ENCODE data around the gene SSBP4.

Gene SSBP4

DNA sequence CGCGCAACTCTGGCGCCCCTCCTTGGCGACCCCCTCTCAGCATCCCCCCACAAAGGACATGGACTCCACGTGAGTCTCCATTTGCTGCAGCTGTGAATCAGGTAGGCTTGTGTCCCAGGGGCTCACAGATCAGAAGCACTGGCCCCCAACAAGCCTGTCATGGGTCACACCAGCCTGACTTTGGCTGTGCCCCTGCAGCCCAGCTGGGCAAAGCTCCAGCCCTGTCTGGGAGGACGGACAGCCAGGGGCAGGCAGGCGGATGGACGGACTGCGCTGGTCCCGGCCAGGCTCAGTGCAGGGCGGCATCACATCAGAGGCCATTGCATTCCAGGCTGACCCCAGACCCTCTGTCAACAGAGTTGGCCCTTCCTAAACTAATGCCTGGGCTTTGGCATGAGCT lies 47.2 kb downstream of the SSBP4 start (continued):
- TF ChIP-seq, protein P1, sequence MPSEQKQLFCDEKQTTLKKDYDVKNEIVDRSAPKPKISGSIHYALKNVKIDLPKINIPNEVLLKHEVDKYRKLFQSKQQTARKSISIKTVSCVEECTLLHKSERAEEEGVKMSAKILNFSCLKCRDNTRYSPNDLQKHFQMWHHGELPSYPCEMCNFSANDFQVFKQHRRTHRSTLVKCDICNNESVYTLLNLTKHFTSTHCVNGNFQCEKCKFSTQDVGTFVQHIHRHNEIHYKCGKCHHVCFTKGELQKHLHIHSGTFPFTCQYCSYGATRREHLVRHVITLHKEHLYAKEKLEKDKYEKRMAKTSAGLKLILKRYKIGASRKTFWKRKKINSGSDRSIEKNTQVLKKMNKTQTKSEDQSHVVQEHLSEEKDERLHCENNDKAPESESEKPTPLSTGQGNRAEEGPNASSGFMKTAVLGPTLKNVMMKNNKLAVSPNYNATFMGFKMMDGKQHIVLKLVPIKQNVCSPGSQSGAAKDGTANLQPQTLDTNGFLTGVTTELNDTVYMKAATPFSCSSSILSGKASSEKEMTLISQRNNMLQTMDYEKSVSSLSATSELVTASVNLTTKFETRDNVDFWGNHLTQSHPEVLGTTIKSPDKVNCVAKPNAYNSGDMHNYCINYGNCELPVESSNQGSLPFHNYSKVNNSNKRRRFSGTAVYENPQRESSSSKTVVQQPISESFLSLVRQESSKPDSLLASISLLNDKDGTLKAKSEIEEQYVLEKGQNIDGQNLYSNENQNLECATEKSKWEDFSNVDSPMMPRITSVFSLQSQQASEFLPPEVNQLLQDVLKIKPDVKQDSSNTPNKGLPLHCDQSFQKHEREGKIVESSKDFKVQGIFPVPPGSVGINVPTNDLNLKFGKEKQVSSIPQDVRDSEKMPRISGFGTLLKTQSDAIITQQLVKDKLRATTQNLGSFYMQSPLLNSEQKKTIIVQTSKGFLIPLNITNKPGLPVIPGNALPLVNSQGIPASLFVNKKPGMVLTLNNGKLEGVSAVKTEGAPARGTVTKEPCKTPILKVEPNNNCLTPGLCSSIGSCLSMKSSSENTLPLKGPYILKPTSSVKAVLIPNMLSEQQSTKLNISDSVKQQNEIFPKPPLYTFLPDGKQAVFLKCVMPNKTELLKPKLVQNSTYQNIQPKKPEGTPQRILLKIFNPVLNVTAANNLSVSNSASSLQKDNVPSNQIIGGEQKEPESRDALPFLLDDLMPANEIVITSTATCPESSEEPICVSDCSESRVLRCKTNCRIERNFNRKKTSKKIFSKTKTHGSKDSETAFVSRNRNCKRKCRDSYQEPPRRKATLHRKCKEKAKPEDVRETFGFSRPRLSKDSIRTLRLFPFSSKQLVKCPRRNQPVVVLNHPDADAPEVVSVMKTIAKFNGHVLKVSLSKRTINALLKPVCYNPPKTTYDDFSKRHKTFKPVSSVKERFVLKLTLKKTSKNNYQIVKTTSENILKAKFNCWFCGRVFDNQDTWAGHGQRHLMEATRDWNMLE (tag by site-specific recombination; conservative IDR thresholded peaks at IDR 0.05; ENCODE audit: low read depth) = no peak
- no peak for TF ChIP-seq GLIS1 (tag by site-specific recombination; IDR thresholded peaks at IDR 0.05)
- no peak for TF ChIP-seq ZNF292 (tag by site-specific recombination; IDR thresholded peaks at IDR 0.05; ENCODE audit: borderline replicate concordance, low read depth)
- TF ChIP-seq, protein P2, sequence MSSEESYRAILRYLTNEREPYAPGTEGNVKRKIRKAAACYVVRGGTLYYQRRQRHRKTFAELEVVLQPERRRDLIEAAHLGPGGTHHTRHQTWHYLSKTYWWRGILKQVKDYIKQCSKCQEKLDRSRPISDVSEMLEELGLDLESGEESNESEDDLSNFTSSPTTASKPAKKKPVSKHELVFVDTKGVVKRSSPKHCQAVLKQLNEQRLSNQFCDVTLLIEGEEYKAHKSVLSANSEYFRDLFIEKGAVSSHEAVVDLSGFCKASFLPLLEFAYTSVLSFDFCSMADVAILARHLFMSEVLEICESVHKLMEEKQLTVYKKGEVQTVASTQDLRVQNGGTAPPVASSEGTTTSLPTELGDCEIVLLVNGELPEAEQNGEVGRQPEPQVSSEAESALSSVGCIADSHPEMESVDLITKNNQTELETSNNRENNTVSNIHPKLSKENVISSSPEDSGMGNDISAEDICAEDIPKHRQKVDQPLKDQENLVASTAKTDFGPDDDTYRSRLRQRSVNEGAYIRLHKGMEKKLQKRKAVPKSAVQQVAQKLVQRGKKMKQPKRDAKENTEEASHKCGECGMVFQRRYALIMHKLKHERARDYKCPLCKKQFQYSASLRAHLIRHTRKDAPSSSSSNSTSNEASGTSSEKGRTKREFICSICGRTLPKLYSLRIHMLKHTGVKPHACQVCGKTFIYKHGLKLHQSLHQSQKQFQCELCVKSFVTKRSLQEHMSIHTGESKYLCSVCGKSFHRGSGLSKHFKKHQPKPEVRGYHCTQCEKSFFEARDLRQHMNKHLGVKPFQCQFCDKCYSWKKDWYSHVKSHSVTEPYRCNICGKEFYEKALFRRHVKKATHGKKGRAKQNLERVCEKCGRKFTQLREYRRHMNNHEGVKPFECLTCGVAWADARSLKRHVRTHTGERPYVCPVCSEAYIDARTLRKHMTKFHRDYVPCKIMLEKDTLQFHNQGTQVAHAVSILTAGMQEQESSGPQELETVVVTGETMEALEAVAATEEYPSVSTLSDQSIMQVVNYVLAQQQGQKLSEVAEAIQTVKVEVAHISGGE (tag by site-specific recombination; conservative IDR thresholded peaks at IDR 0.05; ENCODE audit: low read depth) = no peak
- no peak for TF ChIP-seq HOXC10 (CRISPR knock-in tag; IDR thresholded peaks at IDR 0.05)
- TF ChIP-seq ZSCAN23 (tag by site-specific recombination; IDR thresholded peaks at IDR 0.05) = no peak
- TF ChIP-seq ZNF433 (tag by site-specific recombination; IDR thresholded peaks at IDR 0.05; ENCODE audit: low read depth) = no peak
- TF ChIP-seq KLF8 (tag by site-specific recombination; IDR thresholded peaks at IDR 0.05) = no peak
- TF ChIP-seq, protein P3, sequence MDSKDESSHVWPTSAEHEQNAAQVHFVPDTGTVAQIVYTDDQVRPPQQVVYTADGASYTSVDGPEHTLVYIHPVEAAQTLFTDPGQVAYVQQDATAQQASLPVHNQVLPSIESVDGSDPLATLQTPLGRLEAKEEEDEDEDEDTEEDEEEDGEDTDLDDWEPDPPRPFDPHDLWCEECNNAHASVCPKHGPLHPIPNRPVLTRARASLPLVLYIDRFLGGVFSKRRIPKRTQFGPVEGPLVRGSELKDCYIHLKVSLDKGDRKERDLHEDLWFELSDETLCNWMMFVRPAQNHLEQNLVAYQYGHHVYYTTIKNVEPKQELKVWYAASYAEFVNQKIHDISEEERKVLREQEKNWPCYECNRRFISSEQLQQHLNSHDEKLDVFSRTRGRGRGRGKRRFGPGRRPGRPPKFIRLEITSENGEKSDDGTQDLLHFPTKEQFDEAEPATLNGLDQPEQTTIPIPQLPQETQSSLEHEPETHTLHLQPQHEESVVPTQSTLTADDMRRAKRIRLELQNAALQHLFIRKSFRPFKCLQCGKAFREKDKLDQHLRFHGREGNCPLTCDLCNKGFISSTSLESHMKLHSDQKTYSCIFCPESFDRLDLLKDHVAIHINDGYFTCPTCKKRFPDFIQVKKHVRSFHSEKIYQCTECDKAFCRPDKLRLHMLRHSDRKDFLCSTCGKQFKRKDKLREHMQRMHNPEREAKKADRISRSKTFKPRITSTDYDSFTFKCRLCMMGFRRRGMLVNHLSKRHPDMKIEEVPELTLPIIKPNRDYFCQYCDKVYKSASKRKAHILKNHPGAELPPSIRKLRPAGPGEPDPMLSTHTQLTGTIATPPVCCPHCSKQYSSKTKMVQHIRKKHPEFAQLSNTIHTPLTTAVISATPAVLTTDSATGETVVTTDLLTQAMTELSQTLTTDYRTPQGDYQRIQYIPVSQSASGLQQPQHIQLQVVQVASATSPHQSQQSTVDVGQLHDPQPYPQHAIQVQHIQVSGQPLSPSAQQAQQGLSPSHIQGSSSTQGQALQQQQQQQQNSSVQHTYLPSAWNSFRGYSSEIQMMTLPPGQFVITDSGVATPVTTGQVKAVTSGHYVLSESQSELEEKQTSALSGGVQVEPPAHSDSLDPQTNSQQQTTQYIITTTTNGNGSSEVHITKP (tag by site-specific recombination; IDR thresholded peaks at IDR 0.05) = no peak
- TF ChIP-seq ZNF623 (tag by site-specific recombination; IDR thresholded peaks at IDR 0.05) = no peak
- no peak for TF ChIP-seq ZNF514 (tag by site-specific recombination; IDR thresholded peaks at IDR 0.05)
- no peak for TF ChIP-seq SETDB1 (IDR thresholded peaks at IDR 0.05; ENCODE audit: insufficient read length, low read length)
- no peak for TF ChIP-seq ZNF629 (tag by site-specific recombination; IDR thresholded peaks at IDR 0.05)

GRCh38 chr19:18467978-18468377 lies 48.8 kb downstream of the SSBP4 start:
- no peaks in the 10 kb centered on the region for H3K9me3 ChIP-seq (ENCODE audit: control insufficient read depth, insufficient read depth, low read depth, low read length)
- no peak overlapping the region for H3K4me3 ChIP-seq (ENCODE audit: low read depth, low read length)
- CTCF ChIA-PET = interaction anchor here (0.6 to 3.0 kb wide), 6 partner anchors 14 to 396 kb away, joined by 3 to 18 read pairs (median 4); no protein-coding TSS in a partner anchor
- no peak overlapping the region for H3K27ac ChIP-seq (ENCODE audit: extremely low read depth, low read depth, low read length)
- peaks cover 4% of the 10 kb centered on the region; the same call in 1 of the 2 replicates for H3K4me1 ChIP-seq (ENCODE audit: control insufficient read depth, insufficient read depth, low read length)
- POLR2A ChIA-PET = no interaction called here
- no peaks in the 10 kb centered on the region for H3K36me3 ChIP-seq (ENCODE audit: control insufficient read depth in 2 of 2, insufficient read depth in 1 of 2, low read length in 2 of 2)
- TF ChIP-seq ZBTB20 (tag by site-specific recombination; IDR thresholded peaks at IDR 0.05) (0 out of 2 replicates have a peak, but pooled peaks have one; percentile 19), ZNF639 (tag by site-specific recombination; IDR thresholded peaks at IDR 0.05) (no peak), ZNF785 (tag by site-specific recombination; IDR thresholded peaks at IDR 0.05) (peak; percentile 39; the same call in 1 of the 2 replicates), ZEB2 (tag by site-specific recombination; IDR thresholded peaks at IDR 0.05) (no peak; the same call in 1 of the 2 replicates), ZNF658 (tag by site-specific recombination; IDR thresholded peaks at IDR 0.05) (no peak), EGR2 (tag by site-specific recombination; IDR thresholded peaks at IDR 0.05; ENCODE audit: low read depth) (peak; percentile 99), ZNF223 (tag by site-specific recombination; IDR thresholded peaks at IDR 0.05) (0 out of 2 replicates have a peak, but pooled peaks have one; percentile 64), ZFHX2 (tag by site-specific recombination; conservative IDR thresholded peaks at IDR 0.05) (peak; percentile 98), ZNF621 (tag by site-specific recombination; IDR thresholded peaks at IDR 0.05) (0 out of 2 replicates have a peak, but pooled peaks have one; percentile 35), ZNF777 (tag by site-specific recombination; IDR thresholded peaks at IDR 0.05; ENCODE audit: borderline replicate concordance) (0 out of 2 replicates have a peak, but pooled peaks have one; percentile 26)
